Activated CD4-positive, alpha-beta T cell treated with anti-CD3 and anti-CD28 coated beads, Interleukin-10, Interleukin-2, amounts not matched to agents 100 ng/mL and 50 ng/mL, durations not matched to agents 16 hours and 8 hours (primary cell): ENCODE data around the gene LHPP.

ENCODE experiments used
- DNase-seq: peaks from one replicate; pipeline ENCODE4 v3.0.0-alpha.2; 2020

Gene LHPP

DNA sequence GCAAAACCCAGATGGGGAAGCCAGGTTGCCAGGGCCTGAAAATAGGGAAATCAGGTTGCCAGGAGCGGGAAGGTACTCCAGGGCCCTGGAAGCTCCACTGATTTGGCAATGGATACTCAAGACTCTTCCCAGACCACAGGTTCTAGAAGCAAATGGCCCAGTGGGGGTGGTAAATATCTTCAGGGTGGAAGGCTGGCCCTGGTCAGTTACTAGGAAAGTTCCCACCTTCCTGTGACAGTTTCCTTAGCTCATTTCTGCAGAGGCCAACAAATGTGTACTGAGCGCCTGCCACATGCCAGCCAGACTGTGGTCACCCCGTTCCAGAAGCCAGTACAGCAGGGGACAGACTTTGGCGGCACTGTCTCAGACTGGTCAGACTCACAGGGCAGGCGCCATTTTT is 168.9 kb downstream of the LHPP start:
- DNase-seq: no peak

DNA sequence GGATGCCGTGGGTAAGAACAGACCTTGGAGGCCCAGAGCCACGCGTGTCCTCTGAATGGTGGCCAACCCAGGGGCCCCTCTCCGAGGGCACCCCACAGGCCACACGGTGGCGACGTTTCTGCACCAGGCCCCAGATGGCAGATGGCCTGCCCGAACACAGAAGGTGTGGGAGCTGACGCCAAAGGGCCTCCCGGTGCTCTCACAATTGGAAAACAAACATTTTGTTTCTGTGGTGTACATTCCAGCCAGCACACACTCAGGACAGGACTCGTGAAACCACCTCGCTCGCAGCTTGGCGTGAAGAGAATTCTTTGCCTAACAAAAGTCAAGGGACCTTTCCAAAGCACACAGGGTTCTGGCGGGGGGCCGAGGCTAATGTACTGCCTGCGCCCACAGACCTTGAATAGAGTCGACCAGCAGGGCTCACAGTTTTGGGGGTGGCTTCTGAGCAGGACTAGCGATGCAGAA is 170.5 kb downstream of the LHPP start:
- peak; percentile 38 for DNase-seq

GRCh38 chr10:124632566-124632965 is 170.9 kb downstream of the LHPP start:
- DNase-seq: no peak

DNA sequence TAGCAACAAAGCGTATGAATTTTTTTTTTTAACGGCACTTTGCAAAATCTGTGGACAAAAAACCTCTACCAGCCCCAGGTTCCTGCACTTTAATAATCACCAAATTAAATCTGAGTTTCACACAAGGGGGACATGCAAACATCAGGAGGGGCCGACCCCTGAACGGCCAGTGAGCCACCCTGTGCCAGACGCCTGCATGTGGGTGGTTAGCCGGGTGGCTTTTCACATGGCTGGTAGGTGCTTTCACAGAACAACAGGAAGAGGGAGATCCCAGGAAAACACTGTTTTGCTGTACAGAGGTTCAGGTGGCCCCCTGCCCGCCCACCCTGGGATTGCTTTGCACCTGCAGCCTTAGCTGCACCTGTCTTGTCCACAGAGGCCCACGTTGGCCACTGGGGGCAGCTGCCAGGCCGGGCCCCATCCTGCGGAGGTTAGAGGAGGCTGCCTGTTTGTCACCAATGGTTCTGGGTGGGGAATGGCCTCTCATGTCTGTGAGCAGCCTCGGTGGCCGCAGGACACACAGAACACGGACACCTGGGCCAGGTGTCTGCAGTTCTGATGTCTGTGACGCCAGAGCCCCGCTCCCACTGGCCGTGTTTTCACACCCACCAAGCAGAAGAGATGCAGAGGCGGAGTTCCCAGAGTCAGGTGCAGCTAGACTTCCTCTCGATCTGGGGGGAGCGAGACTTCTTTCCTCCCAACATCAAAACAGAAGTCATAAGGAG is 174.8 kb downstream of the LHPP start:
- DNase-seq: no peak

- DNase-seq: no peak
Measured at GRCh38 chr10:124637091-124637700, 175.6 kb downstream of the LHPP start.

DNA sequence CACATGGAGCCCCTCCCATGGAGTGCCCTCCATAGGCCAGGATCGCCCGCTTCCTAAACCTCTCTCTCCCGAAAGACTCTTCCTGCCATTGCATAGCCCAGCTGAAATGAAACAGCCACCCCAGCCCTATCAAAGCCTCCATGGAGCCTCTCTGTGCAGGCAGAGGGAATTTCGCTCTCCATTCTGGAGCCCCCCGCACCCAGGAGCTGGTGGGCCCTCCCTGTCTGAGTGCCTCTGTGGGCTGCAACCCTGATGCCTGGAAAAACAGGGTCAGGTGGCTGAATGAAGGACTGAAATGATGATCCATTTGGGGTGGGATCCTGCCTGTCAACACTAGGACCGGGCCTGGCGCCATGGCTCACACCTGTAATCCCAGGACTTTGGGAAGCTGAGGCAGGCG is 176.1 kb downstream of the LHPP start:
- no peak for DNase-seq

DNA sequence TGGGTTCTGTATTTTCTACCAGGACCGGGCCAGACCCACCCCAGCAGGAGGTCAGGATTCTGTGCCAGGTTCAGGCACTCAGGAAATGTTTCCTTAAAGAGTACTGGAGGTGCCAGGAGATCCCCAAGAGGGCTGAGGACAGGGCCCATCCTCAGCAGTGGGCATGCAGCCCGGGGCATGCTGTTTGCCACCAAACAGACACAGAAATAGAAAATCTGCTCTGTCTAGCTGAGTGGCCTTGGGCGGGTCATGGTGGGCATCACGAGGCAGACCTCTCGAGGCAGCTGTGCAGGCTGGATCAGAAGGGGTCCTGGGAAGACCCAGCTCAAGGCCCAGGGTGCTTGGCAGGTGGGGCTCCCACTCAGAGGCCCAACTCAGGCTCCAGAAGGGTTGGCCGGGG is 177.6 kb downstream of the LHPP start:
- DNase-seq: no peak

DNA sequence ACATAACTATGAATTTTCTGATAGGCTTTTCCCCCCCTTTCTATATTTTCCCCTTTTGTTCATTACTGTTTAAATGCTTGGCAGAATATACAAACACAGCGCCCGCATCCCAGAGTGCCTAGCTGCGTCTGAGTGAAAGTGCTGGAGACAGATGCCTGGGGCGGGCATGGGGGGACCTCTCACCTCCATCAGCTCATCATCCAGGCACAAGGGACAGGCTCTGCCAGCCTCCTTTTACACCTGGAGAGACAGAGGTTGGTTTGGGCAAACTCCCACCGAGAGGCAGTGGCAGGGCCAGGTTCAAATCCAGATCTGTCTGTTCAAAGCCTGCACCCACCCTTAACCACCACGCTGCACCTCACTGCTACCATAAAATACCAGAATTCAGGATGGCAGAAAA is 178.0 kb downstream of the LHPP start:
- no peak for DNase-seq

GRCh38 chr10:124640056-124640455 is 178.4 kb downstream of the LHPP start:
- no peak for DNase-seq

DNA sequence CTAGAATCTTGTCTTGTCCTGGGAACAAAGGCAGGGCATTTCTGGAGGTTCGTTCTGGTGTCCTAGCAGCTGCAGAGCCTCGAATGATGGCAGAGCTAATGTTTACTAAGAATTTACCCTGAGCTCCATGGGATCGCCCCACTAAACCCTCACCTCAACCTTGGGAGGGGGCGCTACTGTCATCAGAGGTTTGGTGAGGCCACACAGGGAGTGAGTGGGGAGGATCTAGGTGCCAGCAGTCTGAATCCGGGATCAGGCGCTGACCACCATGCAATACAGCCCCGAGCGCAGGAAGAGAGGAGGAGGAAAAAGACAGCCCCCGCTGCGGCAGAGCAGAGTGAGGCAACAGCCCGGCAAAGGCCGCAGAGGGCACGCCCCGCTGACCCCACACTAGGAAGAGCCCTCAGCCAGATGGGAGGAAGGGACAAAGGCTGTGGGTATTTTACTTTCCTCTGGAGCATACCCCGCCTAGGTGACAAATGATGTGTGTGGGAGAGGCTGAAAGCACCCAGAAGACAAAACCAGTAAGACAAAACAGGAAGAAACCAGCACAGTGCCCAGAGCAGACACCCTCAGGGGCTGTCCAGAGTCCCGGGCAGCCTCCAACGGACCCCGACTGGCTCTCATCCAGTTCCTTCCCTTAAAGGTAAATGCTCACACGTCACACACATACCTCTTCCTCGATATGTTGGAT is 179.1 kb downstream of the LHPP start:
- no peak for DNase-seq

DNA sequence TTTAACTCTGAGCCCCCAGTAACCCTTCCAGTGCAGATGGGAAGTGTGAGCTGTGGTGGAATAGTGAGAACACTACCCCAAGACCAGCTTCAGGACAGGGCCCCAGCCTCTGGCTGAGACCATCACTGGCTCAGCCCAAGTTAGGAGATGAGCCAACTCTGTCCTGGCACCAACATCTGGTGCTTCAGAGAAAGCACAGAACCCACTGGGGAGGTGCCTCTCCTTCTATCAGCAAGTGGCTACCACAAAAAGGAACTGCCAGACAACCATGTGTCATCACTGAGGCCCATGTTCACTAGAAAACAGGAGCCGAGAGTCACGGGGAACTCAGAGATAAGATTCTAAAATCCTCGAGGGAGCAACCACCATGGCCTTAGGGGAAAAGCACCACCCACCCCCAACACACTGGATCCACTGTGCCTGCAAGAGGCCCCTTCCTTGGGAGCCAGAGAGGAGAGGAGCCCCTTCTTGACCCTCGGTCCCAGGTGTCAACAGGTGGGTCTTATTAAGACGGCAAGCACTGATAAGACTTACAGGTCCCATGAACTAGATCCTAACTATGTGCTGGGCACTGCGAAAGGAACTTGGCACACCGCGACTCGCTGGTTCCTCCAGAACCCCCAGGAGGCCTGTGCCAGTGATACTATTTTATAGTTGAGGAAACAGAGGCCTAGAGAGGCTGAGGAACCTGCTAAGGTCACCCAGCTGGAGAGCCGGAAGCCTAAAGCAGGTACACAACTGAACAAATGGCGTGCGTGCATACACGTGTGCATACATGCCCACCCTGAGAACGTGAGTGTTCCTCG is 179.9 kb downstream of the LHPP start:
- DNase-seq: peak; percentile 44

DNA sequence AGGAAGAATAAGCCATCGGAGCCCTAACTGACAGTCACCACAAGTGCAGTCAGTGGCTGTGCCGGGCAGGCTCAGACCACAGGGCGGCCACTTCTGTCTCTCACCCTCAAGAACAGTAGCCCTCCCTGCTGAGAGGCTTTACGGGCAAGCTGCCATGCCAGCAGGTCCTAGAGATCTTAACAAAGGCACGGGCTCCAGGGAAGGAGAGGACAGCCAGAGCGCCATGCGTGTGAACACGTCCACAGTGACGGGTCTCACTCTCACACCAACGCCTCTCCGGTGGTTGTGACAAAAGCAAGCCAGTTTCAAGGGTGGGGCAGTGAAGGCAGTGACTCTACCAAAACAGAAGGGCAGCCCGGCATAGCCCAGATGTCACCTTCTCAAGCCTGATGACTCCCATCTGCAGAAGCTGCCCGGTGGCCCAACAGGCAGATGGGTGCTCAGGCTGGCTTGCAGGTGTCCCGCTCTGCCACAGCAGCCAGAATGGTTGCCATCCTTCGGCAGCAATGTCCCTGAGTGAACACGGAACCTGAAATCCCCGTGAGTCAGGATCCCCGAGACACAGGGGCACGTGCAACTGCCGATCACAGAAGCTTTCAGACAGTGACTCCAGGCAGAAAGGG is 180.6 kb downstream of the LHPP start:
- no peak for DNase-seq

DNA sequence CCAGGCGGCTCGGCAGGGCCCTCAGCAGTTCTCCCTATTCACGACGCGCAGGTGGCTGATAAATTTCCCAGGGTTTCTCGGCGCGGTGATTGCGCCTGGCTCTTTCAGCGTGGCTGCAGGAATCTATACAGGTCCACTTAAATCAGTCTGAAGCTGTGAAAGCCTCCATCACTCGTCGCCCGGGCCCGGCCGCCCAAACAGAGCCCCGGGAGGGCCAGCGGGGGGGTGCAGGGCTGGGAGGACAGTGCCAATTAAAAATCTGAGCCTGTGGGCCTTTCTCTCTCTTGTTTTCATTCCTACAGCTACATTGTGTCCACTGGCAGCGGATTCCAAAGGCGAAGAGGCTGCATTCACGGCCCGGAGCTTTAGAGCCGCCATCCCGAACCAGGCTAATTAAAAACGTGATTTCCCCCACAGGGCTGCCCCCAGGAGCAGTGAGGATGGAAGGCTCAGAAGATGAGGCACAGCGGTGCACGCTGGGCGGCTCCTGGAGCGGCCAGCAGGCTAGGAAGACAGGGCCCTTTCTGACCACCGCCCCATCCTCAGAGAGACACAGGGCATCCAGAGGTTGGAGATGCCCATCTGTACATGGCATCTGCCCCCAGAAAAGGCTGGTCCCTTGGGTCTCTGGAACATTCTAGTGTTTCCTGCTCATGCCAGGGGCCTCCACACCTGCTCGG is 181.8 kb downstream of the LHPP start:
- no peak for DNase-seq

DNA sequence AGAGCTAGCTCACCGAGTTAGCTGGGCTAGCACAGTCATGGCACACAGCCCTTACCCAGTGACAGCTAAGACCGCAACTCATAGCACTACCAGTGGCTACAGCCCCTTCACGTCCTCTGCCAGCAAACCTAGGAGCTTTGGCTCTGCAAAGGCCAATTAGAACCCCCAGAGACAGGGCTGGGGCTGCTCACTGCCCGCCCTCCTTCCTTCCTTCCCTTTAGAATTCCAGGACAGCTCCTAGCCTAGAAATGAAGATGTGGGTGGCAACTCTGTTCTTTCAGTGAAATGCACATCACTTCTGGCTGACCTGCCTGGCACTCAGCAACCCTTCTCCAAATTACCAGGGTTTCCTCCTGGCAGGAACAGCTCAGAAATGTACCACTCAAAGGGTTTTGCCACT is 182.6 kb downstream of the LHPP start:
- no peak for DNase-seq

DNA sequence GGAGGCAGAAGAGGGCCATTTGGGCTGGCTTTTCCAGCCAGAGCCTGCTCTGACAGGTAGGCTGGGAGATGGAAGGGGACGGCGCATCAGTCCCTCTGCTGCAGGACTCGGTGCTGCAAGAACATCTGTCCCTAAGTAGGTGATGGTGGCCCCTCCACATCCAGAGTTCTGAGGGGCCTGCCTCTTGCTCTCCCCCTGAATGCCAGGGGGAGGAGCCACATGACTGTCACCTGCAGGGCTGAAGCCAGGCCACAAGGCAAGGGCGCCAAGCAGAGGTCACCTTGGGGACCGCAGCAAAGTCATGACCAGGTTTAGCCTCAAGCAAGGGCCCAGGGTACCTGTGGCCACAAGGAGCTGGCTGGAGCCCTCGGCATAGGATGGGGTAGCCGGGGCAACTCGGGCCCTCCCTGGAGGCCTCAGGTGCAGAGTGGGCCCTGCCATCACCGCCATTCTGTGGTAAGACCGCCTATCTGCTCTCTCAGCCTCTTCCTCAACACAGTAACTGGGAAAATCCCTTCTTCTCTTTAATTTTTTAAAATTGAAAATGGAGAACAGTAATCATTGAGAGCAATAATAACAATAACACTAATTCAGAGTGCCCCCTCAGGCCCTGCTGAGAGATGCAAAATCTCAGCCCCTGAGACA is 183.3 kb downstream of the LHPP start:
- no peak for DNase-seq

- DNase-seq: no peak
Measured at GRCh38 chr10:124645467-124646095, 184.0 kb downstream of the LHPP start.

DNA sequence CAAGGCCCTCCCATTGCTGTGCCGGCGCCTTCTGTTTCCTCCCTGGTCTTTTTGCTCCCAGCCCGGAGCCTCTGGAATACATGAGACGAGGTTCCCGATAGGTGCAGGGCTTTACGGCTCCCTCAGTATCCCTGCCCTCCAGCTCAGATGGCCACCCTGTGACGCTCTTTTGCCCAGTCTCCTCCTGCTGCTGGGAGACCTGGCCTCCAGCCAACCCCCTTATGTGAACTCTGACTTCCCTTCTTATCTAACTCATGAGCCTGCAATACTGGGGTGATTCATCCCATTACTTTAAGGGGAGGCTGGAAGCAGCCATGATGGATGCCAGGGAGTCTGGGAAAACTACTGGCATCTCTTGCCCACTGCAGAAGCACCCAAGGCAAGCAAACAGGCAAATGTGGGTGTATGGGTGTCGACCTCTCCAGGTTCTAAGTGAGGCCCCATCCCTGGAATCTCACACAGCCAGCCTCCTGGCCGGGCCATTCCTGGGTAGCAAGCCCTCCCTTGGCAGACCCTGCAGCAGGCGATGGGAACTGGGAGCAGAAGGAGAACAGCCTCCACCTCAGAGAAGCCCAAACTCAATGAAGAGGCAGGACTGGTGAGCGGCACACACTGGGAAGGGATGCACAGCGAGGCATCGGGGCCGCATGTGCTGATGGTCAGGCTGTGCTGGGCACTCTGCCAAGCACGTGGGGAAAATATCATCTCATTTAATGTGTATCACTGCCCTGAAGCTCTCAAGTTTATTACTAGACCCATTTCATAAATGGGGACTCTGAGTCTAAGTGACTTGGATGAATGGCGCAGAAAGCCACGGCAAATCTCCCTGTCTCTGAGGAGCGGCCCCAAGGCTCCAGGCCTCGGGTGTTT is 185.1 kb downstream of the LHPP start:
- DNase-seq: no peak

- DNase-seq: peak; percentile 87
Measured at GRCh38 chr10:124647421-124648130, 186.0 kb downstream of the LHPP start.

GRCh38 chr10:124648131-124648475 is 186.5 kb downstream of the LHPP start:
- no peak for DNase-seq

DNA sequence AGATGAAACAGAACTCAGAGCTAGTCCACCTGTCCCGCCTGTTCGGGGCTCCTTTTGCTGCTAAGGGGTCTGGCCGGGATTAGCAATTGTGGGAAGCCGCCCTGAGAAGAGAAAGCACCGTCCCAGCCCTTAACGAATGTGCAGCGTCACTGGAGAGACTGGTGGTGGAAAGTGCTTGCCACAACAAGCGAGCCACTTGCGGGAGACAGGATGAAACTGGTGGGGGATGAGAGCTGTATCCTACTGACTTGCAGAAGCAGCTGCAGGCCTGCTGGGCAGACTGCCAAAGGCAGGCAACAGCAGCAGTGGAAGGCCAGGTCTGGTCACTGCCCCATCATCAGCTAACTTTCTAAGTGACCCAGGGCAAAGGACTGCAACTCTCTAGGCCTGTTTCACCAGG is 187.1 kb downstream of the LHPP start:
- DNase-seq: peak; percentile 74
